ENCODE data around the gene TUG1. TPM values are rescaled to one million over a fixed set of nuclear protein-coding genes. Genes with fewer than 3 reads are reported as not detected.
A peak's percentile ranks its signal among the peaks of the same experiment; 100 is the strongest.

The TUG1 gene
- total and polyA plus RNA-seq, 10 of the 15 experiments (the other 5 are each of a cell fraction or from before 2014, with no cell fraction given): 19.3 to 116 (median 54.9) TPM

DNA sequence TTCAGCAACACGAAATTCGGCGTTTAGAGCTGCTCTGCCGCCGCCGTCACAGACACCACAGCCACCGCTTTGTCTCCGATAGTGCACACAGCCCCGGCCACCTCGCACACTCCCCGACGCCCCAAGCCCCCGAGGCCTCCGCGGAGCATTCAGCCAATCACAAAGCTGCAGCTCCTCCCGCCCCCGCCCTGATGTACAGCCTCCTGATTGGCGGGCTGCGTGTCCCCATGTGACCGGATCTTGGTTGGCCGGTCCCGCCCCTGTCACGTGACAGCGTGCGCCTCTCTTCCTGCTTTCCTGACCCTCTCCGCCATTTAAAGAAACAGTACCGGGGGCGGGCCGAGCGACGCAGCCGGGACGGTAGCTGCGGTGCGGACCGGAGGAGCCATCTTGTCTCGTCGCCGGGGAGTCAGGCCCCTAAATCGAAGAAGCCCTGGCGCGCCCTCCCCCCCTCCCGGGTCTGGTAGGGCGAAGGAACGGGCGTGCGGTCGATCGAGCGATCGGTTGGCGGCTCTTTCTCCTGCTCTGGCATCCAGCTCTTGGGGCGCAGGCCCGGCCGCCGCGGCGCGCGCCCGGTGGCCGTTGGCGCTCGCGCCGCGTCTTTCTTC is at the start of gene TUG1 (continued):
- no peak for TF ChIP-seq KDM1A (IDR thresholded peaks at IDR 0.05; ENCODE audit: borderline replicate concordance)
- no peak for TF ChIP-seq TBL1XR1 (IDR thresholded peaks at IDR 0.05; ENCODE audit: low read depth, low read length)
- peak; percentile 76 for TF ChIP-seq RUNX3 (IDR thresholded peaks at IDR 0.05; ENCODE audit: low read length)
- TF ChIP-seq, protein P1, sequence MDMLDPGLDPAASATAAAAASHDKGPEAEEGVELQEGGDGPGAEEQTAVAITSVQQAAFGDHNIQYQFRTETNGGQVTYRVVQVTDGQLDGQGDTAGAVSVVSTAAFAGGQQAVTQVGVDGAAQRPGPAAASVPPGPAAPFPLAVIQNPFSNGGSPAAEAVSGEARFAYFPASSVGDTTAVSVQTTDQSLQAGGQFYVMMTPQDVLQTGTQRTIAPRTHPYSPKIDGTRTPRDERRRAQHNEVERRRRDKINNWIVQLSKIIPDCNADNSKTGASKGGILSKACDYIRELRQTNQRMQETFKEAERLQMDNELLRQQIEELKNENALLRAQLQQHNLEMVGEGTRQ (IDR thresholded peaks at IDR 0.05; ENCODE audit: borderline replicate concordance, low read depth, low read length): peak; percentile 99
- TF ChIP-seq, protein P2, sequence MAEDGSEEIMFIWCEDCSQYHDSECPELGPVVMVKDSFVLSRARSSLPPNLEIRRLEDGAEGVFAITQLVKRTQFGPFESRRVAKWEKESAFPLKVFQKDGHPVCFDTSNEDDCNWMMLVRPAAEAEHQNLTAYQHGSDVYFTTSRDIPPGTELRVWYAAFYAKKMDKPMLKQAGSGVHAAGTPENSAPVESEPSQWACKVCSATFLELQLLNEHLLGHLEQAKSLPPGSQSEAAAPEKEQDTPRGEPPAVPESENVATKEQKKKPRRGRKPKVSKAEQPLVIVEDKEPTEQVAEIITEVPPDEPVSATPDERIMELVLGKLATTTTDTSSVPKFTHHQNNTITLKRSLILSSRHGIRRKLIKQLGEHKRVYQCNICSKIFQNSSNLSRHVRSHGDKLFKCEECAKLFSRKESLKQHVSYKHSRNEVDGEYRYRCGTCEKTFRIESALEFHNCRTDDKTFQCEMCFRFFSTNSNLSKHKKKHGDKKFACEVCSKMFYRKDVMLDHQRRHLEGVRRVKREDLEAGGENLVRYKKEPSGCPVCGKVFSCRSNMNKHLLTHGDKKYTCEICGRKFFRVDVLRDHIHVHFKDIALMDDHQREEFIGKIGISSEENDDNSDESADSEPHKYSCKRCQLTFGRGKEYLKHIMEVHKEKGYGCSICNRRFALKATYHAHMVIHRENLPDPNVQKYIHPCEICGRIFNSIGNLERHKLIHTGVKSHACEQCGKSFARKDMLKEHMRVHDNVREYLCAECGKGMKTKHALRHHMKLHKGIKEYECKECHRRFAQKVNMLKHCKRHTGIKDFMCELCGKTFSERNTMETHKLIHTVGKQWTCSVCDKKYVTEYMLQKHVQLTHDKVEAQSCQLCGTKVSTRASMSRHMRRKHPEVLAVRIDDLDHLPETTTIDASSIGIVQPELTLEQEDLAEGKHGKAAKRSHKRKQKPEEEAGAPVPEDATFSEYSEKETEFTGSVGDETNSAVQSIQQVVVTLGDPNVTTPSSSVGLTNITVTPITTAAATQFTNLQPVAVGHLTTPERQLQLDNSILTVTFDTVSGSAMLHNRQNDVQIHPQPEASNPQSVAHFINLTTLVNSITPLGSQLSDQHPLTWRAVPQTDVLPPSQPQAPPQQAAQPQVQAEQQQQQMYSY (CRISPR knock-in tag; IDR thresholded peaks at IDR 0.05): peak; percentile 83; the same call in 1 of the 2 replicates
- TF ChIP-seq HDGF (IDR thresholded peaks at IDR 0.05): peak; percentile 82
- TF ChIP-seq SREBF1 (IDR thresholded peaks at IDR 0.05; ENCODE audit: low read length): no peak
- no peak for TF ChIP-seq ESRRA (IDR thresholded peaks at IDR 0.05; ENCODE audit: low read length)
- TF ChIP-seq ETV6 (conservative IDR thresholded peaks at IDR 0.05 in 1 of 2, IDR thresholded peaks at IDR 0.05 in 1 of 2; ENCODE audit: borderline replicate concordance in 1 of 2, low read depth in 1 of 2): no peak
- TF ChIP-seq, protein P3, sequence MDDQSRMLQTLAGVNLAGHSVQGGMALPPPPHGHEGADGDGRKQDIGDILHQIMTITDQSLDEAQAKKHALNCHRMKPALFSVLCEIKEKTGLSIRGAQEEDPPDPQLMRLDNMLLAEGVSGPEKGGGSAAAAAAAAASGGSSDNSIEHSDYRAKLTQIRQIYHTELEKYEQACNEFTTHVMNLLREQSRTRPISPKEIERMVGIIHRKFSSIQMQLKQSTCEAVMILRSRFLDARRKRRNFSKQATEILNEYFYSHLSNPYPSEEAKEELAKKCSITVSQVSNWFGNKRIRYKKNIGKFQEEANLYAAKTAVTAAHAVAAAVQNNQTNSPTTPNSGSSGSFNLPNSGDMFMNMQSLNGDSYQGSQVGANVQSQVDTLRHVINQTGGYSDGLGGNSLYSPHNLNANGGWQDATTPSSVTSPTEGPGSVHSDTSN (IDR thresholded peaks at IDR 0.05; ENCODE audit: insufficient replicate concordance, low read depth, low read length): peak; percentile 71
- TF ChIP-seq, protein P4, sequence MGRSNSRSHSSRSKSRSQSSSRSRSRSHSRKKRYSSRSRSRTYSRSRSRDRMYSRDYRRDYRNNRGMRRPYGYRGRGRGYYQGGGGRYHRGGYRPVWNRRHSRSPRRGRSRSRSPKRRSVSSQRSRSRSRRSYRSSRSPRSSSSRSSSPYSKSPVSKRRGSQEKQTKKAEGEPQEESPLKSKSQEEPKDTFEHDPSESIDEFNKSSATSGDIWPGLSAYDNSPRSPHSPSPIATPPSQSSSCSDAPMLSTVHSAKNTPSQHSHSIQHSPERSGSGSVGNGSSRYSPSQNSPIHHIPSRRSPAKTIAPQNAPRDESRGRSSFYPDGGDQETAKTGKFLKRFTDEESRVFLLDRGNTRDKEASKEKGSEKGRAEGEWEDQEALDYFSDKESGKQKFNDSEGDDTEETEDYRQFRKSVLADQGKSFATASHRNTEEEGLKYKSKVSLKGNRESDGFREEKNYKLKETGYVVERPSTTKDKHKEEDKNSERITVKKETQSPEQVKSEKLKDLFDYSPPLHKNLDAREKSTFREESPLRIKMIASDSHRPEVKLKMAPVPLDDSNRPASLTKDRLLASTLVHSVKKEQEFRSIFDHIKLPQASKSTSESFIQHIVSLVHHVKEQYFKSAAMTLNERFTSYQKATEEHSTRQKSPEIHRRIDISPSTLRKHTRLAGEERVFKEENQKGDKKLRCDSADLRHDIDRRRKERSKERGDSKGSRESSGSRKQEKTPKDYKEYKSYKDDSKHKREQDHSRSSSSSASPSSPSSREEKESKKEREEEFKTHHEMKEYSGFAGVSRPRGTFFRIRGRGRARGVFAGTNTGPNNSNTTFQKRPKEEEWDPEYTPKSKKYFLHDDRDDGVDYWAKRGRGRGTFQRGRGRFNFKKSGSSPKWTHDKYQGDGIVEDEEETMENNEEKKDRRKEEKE (IDR thresholded peaks at IDR 0.05): no peak
- peak; percentile 88 to 96 for TF ChIP-seq BHLHE40 (IDR thresholded peaks at IDR 0.05; ENCODE audit: borderline replicate concordance in 1 of 2, low read depth in 2 of 2, low read length in 1 of 2)
- TF ChIP-seq, protein P5, sequence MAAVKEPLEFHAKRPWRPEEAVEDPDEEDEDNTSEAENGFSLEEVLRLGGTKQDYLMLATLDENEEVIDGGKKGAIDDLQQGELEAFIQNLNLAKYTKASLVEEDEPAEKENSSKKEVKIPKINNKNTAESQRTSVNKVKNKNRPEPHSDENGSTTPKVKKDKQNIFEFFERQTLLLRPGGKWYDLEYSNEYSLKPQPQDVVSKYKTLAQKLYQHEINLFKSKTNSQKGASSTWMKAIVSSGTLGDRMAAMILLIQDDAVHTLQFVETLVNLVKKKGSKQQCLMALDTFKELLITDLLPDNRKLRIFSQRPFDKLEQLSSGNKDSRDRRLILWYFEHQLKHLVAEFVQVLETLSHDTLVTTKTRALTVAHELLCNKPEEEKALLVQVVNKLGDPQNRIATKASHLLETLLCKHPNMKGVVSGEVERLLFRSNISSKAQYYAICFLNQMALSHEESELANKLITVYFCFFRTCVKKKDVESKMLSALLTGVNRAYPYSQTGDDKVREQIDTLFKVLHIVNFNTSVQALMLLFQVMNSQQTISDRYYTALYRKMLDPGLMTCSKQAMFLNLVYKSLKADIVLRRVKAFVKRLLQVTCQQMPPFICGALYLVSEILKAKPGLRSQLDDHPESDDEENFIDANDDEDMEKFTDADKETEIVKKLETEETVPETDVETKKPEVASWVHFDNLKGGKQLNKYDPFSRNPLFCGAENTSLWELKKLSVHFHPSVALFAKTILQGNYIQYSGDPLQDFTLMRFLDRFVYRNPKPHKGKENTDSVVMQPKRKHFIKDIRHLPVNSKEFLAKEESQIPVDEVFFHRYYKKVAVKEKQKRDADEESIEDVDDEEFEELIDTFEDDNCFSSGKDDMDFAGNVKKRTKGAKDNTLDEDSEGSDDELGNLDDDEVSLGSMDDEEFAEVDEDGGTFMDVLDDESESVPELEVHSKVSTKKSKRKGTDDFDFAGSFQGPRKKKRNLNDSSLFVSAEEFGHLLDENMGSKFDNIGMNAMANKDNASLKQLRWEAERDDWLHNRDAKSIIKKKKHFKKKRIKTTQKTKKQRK (IDR thresholded peaks at IDR 0.05; ENCODE audit: low read depth, low read length): peak; percentile 47; the same call in 1 of the 2 replicates
- TF ChIP-seq EZH2 (IDR thresholded peaks at IDR 0.05; ENCODE audit: borderline replicate concordance, control insufficient read depth, low read depth, low read length): no peak
- no peak for TF ChIP-seq CBX3 (IDR thresholded peaks at IDR 0.05; ENCODE audit: borderline replicate concordance, low read depth)
- TF ChIP-seq FOXK2 (IDR thresholded peaks at IDR 0.05): peak; percentile 51; the same call in 1 of the 2 replicates
- no peak for TF ChIP-seq CHD1 (IDR thresholded peaks at IDR 0.05; ENCODE audit: low read depth, low read length)
